Keratinocyte (primary cell): Measurements from ENCODE around the gene SP4.

Source experiments
- CTCF ChIP-seq, 3 experiments: IDR thresholded peaks in 1 of 3; conservative IDR thresholded peaks in 1 of 3; optimal IDR thresholded peaks in 1 of 3; 2 replicates in 2 of 3; 3 replicates in 1 of 3; pipeline versions ENCODE3 to v1.5.1; 2011; ENCODE audit warnings: low read length in 3 of 3, mild to moderate bottlenecking in 3 of 3, moderate library complexity in 2 of 3, control low read depth in 1 of 3, inconsistent platforms in 1 of 3; ENCODE audit not compliant: insufficient read depth in 2 of 3; ENCODE audit errors: extremely low read depth in 1 of 3
- EZH2 ChIP-seq: IDR thresholded peaks from one replicate; pipeline ENCODE4 v1.6.1; 2012; ENCODE audit warnings: inconsistent platforms, mild to moderate bottlenecking, low read length, moderate library complexity

GRCh38 chr7:21524680-21525079 lies 96.8 kb downstream of the SP4 start:
- TF ChIP-seq CTCF (optimal IDR thresholded peaks at IDR 0.05 in 1 of 3, IDR thresholded peaks at IDR 0.05 in 1 of 3, conservative IDR thresholded peaks at IDR 0.05 in 1 of 3; ENCODE audit: extremely low read depth in 1 of 3, insufficient read depth in 2 of 3, low read length in 3 of 3), result no peak
- TF ChIP-seq EZH2, result no peak
